Prostate gland (tissue), 2 donors: ENCODE measurements around the gene MYL7. TPM values are rescaled to one million over a fixed set of nuclear protein-coding genes. Genes with fewer than 3 reads are reported as not detected.

ENCODE experiments used
- DNase-seq: peaks from one replicate; pipeline ENCODE4 v3.0.0-alpha.2; 2019; ENCODE audit warnings: low spot score
- H3K27ac ChIP-seq, 2 donors: fragments of 200-600 bp; sonication (generic); 2 replicates each; pipeline ENCODE4 v1.5.1; 2017 to 2019
- H3K27me3 ChIP-seq: fragments of 200-600 bp; sonication (generic); replicated peaks from 2 replicates; pipeline ENCODE4 v1.5.1; 2019; ENCODE audit not compliant: insufficient read depth
- H3K36me3 ChIP-seq, 2 donors: fragments of 200-600 bp; sonication (generic); 1 replicate in 1 of 2; 2 replicates in 1 of 2; pipeline versions ENCODE4 v1.5.1 to v1.8.1; 2017 to 2019
- H3K4me1 ChIP-seq: fragments of 200-600 bp; sonication (generic); replicated peaks from 2 replicates; pipeline ENCODE4 v1.5.1; 2019
- H3K4me3 ChIP-seq, 2 donors: fragments of 200-600 bp; sonication (generic); 2 replicates each; pipeline ENCODE4 v1.5.1; 2017 to 2019
- H3K9me3 ChIP-seq: fragments of 200-600 bp; sonication (generic); 2 replicates; pipeline ENCODE4 v1.5.1; 2017
- POLR2A ChIP-seq: fragments of 450-650 bp; IDR thresholded peaks from one replicate; pipeline ENCODE4 v1.6.1; 2016; ENCODE audit warnings: antibody characterized with exemption, mild to moderate bottlenecking
- POLR2AphosphoS5 ChIP-seq: sonication (generic); formaldehyde crosslinking; IDR thresholded peaks from one replicate; pipeline ENCODE4 v1.6.1; 2017; ENCODE audit warnings: antibody characterized with exemption
- WGBS: methylation state at CpG from one replicate; pipeline ENCODE4 v1.1.5; 2018; 5-methylcytosine and 5-hydroxymethylcytosine counted together
- intact Hi-C: fragments of 100-400 bp; cut with DNase I; formaldehyde crosslinking; loops from one replicate; pipeline ENCODE4 v1.14.2; 2022
- total RNA-seq, 2 donors: library from RNA; depleted of rRNA; stranded (reverse); fragments of >200 nt; gene quantifications; one replicate each; pipeline ENCODE4 v1.1.0, GENCODE V29; 2016
- TF ChIP-seq, protein P1 (sequence below), 4 experiments: fragments of 200-600 bp in 2 of 4; fragments of 450-650 bp in 2 of 4; sonication (generic) in 2 of 4; IDR thresholded peaks; 1 replicate in 3 of 4; 2 replicates in 1 of 4; pipeline ENCODE4 v1.5.1; 2016 to 2019; ENCODE audit warnings: antibody characterized with exemption in 4 of 4, mild to moderate bottlenecking in 2 of 4, moderate library complexity in 2 of 4

Gene MYL7
- total RNA-seq, 2 donors from 2014 or later, result not detected

- H3K4me1 ChIP-seq, result no peaks in the 10 kb centered on the region
- no peak for DNase-seq
- no peak overlapping the region for H3K4me3 ChIP-seq
- no peaks in the 10 kb centered on the region for H3K27me3 ChIP-seq
- H3K27ac ChIP-seq, result no peak overlapping the region
- H3K36me3 ChIP-seq, result no peaks in the 10 kb centered on the region
- WGBS, result 30% methylated on average over 2 of the region's 2 CpGs
- intact Hi-C loops, result no loop called here
- TF ChIP-seq POLR2A (no peak), POLR2AphosphoS5 (no peak)
- TF ChIP-seq, protein P1, sequence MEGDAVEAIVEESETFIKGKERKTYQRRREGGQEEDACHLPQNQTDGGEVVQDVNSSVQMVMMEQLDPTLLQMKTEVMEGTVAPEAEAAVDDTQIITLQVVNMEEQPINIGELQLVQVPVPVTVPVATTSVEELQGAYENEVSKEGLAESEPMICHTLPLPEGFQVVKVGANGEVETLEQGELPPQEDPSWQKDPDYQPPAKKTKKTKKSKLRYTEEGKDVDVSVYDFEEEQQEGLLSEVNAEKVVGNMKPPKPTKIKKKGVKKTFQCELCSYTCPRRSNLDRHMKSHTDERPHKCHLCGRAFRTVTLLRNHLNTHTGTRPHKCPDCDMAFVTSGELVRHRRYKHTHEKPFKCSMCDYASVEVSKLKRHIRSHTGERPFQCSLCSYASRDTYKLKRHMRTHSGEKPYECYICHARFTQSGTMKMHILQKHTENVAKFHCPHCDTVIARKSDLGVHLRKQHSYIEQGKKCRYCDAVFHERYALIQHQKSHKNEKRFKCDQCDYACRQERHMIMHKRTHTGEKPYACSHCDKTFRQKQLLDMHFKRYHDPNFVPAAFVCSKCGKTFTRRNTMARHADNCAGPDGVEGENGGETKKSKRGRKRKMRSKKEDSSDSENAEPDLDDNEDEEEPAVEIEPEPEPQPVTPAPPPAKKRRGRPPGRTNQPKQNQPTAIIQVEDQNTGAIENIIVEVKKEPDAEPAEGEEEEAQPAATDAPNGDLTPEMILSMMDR (IDR thresholded peaks at IDR 0.05), result no peak
- no peaks in the 10 kb centered on the region for H3K9me3 ChIP-seq
Observed at GRCh38 chr7:44183386-44183785, 42.3 kb upstream of the MYL7 start.

GRCh38 chr7:44182827-44183226 lies 41.7 kb upstream of the MYL7 start:
- no peaks in the 10 kb centered on the region for H3K4me1 ChIP-seq
- intact Hi-C loops, result no loop called here
- TF ChIP-seq, protein P1 (IDR thresholded peaks at IDR 0.05), result no peak
- no peak for TF ChIP-seq POLR2A
- TF ChIP-seq POLR2AphosphoS5, result no peak
- DNase-seq, result no peak
- H3K27me3 ChIP-seq, result no peaks in the 10 kb centered on the region
- no peak overlapping the region for H3K4me3 ChIP-seq
- no peaks in the 10 kb centered on the region for H3K9me3 ChIP-seq
- no peaks in the 10 kb centered on the region for H3K36me3 ChIP-seq
- H3K27ac ChIP-seq, result no peak overlapping the region
- WGBS, result 93% methylated on average over 5 of the region's 5 CpGs

GRCh38 chr7:44180631-44181030 lies 39.5 kb upstream of the MYL7 start:
- Histone ChIP-seq H3K27ac (no peak overlapping the region), H3K4me3 (no peak overlapping the region), H3K36me3 (no peaks in the 10 kb centered on the region), H3K4me1 (no peaks in the 10 kb centered on the region), H3K27me3 (peaks cover 5% of the 10 kb centered on the region), H3K9me3 (no peaks in the 10 kb centered on the region)
- TF ChIP-seq, protein P1 (IDR thresholded peaks at IDR 0.05), result no peak
- TF ChIP-seq POLR2AphosphoS5, result no peak
- TF ChIP-seq POLR2A, result no peak
- DNase-seq, result no peak
- WGBS, result 62% methylated on average over 3 of the region's 3 CpGs
- intact Hi-C loops, result no loop called here

DNA sequence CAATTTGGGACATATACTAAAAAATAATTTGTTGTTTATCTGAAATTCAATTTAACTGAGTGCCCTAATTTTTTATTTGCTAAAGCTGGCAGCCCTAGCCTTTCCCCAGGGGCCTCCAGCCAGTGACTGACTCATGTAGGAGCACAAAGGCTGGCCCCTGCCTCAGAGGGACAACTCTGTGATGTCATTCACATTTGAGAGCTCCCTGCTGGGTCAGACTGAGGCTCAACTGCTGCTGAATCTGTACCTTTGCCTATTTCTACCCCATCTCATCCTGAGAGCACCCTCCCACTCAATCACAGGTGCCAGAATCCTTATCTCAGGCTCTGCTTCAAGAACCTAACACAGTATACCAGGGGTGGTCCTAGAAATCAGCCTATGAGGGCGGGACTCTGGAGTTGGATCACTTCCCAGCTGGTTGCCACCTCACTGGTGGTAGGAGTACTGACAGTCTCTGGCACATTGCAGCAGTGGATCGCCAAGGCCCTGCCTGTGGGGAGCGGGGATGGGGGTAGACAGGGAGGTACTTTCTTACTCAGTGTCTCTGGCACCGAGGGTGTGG lies 36.5 kb upstream of the MYL7 start:
- Histone ChIP-seq H3K36me3 (no peaks in the 10 kb centered on the region), H3K4me1 (no peaks in the 10 kb centered on the region), H3K4me3 (no peak overlapping the region), H3K9me3 (no peaks in the 10 kb centered on the region), H3K27me3 (peaks cover 5% of the 10 kb centered on the region), H3K27ac (no peak overlapping the region)
- DNase-seq, result no peak
- 67% methylated on average over 4 of the region's 4 CpGs for WGBS
- intact Hi-C loops, result no loop called here
- TF ChIP-seq POLR2AphosphoS5, result no peak
- TF ChIP-seq POLR2A, result no peak
- TF ChIP-seq, protein P1 (IDR thresholded peaks at IDR 0.05), result no peak

DNA sequence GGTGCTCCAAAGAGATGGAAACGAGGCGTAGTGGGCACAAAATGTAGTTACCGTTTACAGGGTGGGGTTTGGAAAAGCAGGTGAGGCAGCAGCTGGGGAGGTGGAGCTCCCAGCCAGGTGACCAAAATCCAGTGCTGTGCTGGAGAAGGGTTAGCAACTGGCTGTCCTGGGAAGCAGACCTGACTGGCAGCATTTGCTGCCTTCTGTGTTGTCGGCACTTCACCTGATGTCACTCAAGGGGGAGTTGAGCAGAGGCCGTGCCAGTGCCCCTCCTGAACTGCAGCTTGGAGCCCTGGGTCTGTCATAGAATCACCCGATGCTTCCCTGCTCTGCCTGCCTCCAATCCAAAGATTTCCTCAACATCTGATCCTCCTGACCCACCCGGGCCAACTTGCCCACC lies 35.4 kb upstream of the MYL7 start:
- Histone ChIP-seq H3K27me3 (peaks cover 5% of the 10 kb centered on the region), H3K4me1 (no peaks in the 10 kb centered on the region), H3K36me3 (no peaks in the 10 kb centered on the region), H3K27ac (no peak overlapping the region), H3K9me3 (no peaks in the 10 kb centered on the region), H3K4me3 (no peak overlapping the region)
- WGBS, result 67% methylated on average over 6 of the region's 7 CpGs
- TF ChIP-seq, protein P1 (IDR thresholded peaks at IDR 0.05), result no peak
- no peak for TF ChIP-seq POLR2A
- TF ChIP-seq POLR2AphosphoS5, result no peak
- intact Hi-C loops, result no loop called here
- DNase-seq, result no peak
